SU-DHL-6 (cell line): ENCODE results near the gene GPBP1L1.

Experiments used
- H2AFZ ChIP-seq: fragments of 200-600 bp; sonication (generic); 2 replicates; pipeline ENCODE4 v1.6.1; 2014; ENCODE audit warnings: low read depth, mild to moderate bottlenecking, moderate library complexity, mixed read lengths, antibody characterized with exemption, low read length; ENCODE audit not compliant: severe bottlenecking
- H3F3A ChIP-seq: fragments of 200-600 bp; shearing (Covaris generic); 2 replicates; pipeline ENCODE4 v1.6.0; 2016; ENCODE audit warnings: antibody characterized with exemption, mild to moderate bottlenecking; ENCODE audit not compliant: insufficient read depth
- H3K27ac ChIP-seq: fragments of 200-600 bp; sonication (generic); 2 replicates; pipeline ENCODE4 v1.5.1; 2016; ENCODE audit warnings: low read depth, mild to moderate bottlenecking, low read length, moderate library complexity, mixed read lengths
- H3K27me3 ChIP-seq: fragments of 200-600 bp; sonication (generic), shearing (Covaris generic); 2 replicates; pipeline ENCODE4 v1.6.0; 2014; ENCODE audit warnings: mild to moderate bottlenecking, low read length
- H3K36me3 ChIP-seq: fragments of 200-600 bp; sonication (generic); 2 replicates; pipeline ENCODE4 v1.6.1; 2014; ENCODE audit warnings: mild to moderate bottlenecking, low read length, mixed read lengths
- H3K4me2 ChIP-seq: fragments of 300-600, 200-600 bp; shearing (Covaris generic), sonication (generic); 2 replicates; pipeline ENCODE4 v1.6.0; 2014; ENCODE audit warnings: low read length, low read depth, mild to moderate bottlenecking; ENCODE audit not compliant: poor library complexity, severe bottlenecking
- H3K4me3 ChIP-seq: fragments of 200-600 bp; sonication (generic); 2 replicates; pipeline ENCODE4 v1.5.1; 2014; ENCODE audit warnings: antibody characterized with exemption, low read length, mild to moderate bottlenecking, mixed read lengths; ENCODE audit not compliant: insufficient read depth, poor library complexity, severe bottlenecking
- H3K79me2 ChIP-seq: fragments of 200-600 bp; sonication (generic); 2 replicates; pipeline ENCODE4 v1.6.1; 2014; ENCODE audit warnings: mild to moderate bottlenecking, low read length, moderate library complexity; ENCODE audit not compliant: insufficient read depth
- H3K9ac ChIP-seq: fragments of 200-600 bp; sonication (generic); 2 replicates; pipeline ENCODE4 v1.7.0; 2014; ENCODE audit warnings: mild to moderate bottlenecking, low read length
- H3K9me2 ChIP-seq: fragments of 200-600 bp; sonication (generic); replicated peaks from 2 replicates; pipeline ENCODE4 v1.6.1; 2014; ENCODE audit warnings: low read length; ENCODE audit not compliant: insufficient read depth
- H3K9me3 ChIP-seq: fragments of 200-600 bp; sonication (generic); 2 replicates; pipeline ENCODE4 v1.6.1; 2014; ENCODE audit warnings: low read length, mixed read lengths; ENCODE audit not compliant: insufficient read depth
- H4K20me1 ChIP-seq: fragments of 200-600 bp; sonication (generic); 2 replicates; pipeline ENCODE4 v1.6.1; 2014; ENCODE audit warnings: low read depth, mild to moderate bottlenecking, antibody characterized with exemption, low read length, moderate library complexity, mixed read lengths
- CTCF ChIP-seq: fragments of 200-600 bp; sonication (generic); IDR thresholded peaks from one replicate; pipeline ENCODE4 v1.5.1; 2017; ENCODE audit warnings: antibody characterized with exemption, mild to moderate bottlenecking, low read length, moderate library complexity; ENCODE audit not compliant: insufficient read depth, poor library complexity, severe bottlenecking
- EZH2phosphoT487 ChIP-seq: fragments of 200-600 bp; sonication (generic), shearing (Covaris generic); conservative IDR thresholded peaks from 2 replicates; pipeline ENCODE4 v1.6.1; 2018; ENCODE audit warnings: mild to moderate bottlenecking, antibody characterized with exemption, low read length, moderate library complexity, mixed read lengths

GPBP1L1 gene

GRCh38 chr1:45594412-45594811 is 91.9 kb downstream of the GPBP1L1 start:
- Histone ChIP-seq H3K9ac (no peak overlapping the region), H3K36me3 (peaks cover 39% of the 10 kb centered on the region), H3K4me3 (no peak overlapping the region), H3F3A (peaks cover 17% of the 10 kb centered on the region), H3K9me3 (no peaks in the 10 kb centered on the region), H3K4me2 (no peak overlapping the region), H3K79me2 (peaks cover 99% of the 10 kb centered on the region), H3K27me3 (no peaks in the 10 kb centered on the region), H3K27ac (no peak overlapping the region), H3K9me2 (no peaks in the 10 kb centered on the region), H4K20me1 (peaks cover 46% of the 10 kb centered on the region), H2AFZ (no peak overlapping the region)
- TF ChIP-seq CTCF: no peak

DNA sequence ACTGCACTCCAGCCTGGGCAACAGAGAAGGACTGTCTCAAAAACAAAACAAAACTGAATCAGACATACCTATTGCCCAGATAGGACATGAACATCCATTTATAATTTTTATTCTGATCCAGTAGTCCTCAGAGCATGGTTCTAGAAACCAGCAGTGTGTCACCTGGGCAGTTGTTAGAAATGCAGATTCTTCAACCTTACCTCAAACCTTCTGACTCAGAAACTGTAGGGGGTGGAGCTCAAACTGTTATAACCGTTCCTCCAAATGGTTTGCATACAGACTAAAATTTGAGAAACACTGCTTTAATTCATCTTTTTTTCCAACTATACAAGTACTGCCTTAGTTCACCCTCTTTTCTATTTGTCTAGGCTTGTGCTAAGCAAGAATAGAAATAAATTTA is 96.5 kb downstream of the GPBP1L1 start:
- no peak overlapping the region for H3K4me3 ChIP-seq
- no peaks in the 10 kb centered on the region for H3K9me3 ChIP-seq
- no peak overlapping the region for H2AFZ ChIP-seq
- H4K20me1 ChIP-seq: peaks cover 40% of the 10 kb centered on the region
- H3K4me2 ChIP-seq: no peak overlapping the region
- H3K36me3 ChIP-seq: peaks cover 15% of the 10 kb centered on the region; the same call in 1 of the 2 replicates
- no peak overlapping the region for H3K27ac ChIP-seq
- 0 out of 2 replicates have a peak, but pooled peaks cover 5% of the 10 kb centered on the region for H3F3A ChIP-seq
- TF ChIP-seq CTCF: no peak
- TF ChIP-seq EZH2phosphoT487: no peak
- H3K9ac ChIP-seq: no peak overlapping the region
- peaks cover 100% of the 10 kb centered on the region for H3K79me2 ChIP-seq
- H3K27me3 ChIP-seq: no peaks in the 10 kb centered on the region
- no peaks in the 10 kb centered on the region for H3K9me2 ChIP-seq

DNA sequence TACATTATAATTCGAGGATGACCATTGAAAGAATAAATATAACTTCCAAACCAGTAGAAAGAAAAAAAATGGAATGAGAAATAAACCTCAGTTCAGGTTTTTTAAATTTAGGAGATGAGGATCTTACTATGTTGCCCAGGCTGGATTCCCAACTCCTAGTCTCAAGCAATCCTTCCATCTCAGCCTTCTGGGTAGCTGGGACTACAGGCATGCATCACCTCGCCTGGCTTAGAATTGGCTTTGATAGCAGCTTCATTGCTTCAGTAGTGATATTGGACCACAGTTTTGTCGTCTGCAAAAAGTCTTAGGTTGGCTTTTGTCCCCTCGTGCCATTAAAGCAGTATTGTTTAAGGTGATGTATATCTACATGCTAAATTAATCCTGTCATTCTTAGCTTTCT is 99.6 kb downstream of the GPBP1L1 start:
- H3K79me2 ChIP-seq: peaks cover 79% of the 10 kb centered on the region
- H3K4me2 ChIP-seq: peak overlapping the region; percentile 87
- H3K9me3 ChIP-seq: no peaks in the 10 kb centered on the region
- no peaks in the 10 kb centered on the region for H3K27me3 ChIP-seq
- H3K9ac ChIP-seq: peak overlapping the region; percentile 96; the same call in 1 of the 2 replicates
- 0 out of 2 replicates have a peak, but pooled peaks cover 5% of the 10 kb centered on the region for H3K36me3 ChIP-seq
- no peak for TF ChIP-seq EZH2phosphoT487
- no peak for TF ChIP-seq CTCF
- peaks cover 37% of the 10 kb centered on the region for H4K20me1 ChIP-seq
- no peak overlapping the region for H3K27ac ChIP-seq
- peak overlapping the region; percentile 81 for H3K4me3 ChIP-seq
- H3F3A ChIP-seq: peaks cover 6% of the 10 kb centered on the region
- H2AFZ ChIP-seq: no peak overlapping the region
- H3K9me2 ChIP-seq: no peaks in the 10 kb centered on the region
